ENCODE data around the gene POGZ.

Gene POGZ

GRCh38 chr1:151428068-151428467, 31.2 kb downstream of the POGZ start:
- no peak for TF ChIP-seq JUND (IDR thresholded peaks at IDR 0.05; ENCODE audit: low read depth)
- DNase-seq (ENCODE audit: low read depth in 1 of 2, low spot score in 1 of 2) = no peak
- in situ Hi-C loops (cut with HindIII; ENCODE audit: low pct_unique_long_range_greater_than_20kb, low sequenced_read_pairs) = no loop called here

- in situ Hi-C loops (cut with HindIII; ENCODE audit: low pct_unique_long_range_greater_than_20kb, low sequenced_read_pairs) = no loop called here
- TF ChIP-seq JUND (IDR thresholded peaks at IDR 0.05; ENCODE audit: low read depth) = no peak
- no peak for DNase-seq (ENCODE audit: low read depth in 1 of 2, low spot score in 1 of 2)
Measured at GRCh38 chr1:151425103-151425502, 34.2 kb downstream of the POGZ start.

GRCh38 chr1:151419819-151420218, 39.5 kb downstream of the POGZ start:
- no peak for DNase-seq (ENCODE audit: low read depth in 1 of 2, low spot score in 1 of 2)
- in situ Hi-C loops (cut with HindIII; ENCODE audit: low pct_unique_long_range_greater_than_20kb, low sequenced_read_pairs) = no loop called here
- no peak for TF ChIP-seq JUND (IDR thresholded peaks at IDR 0.05; ENCODE audit: low read depth)

- in situ Hi-C loops (cut with HindIII; ENCODE audit: low pct_unique_long_range_greater_than_20kb, low sequenced_read_pairs) = no loop called here
Measured at GRCh38 chr1:151418081-151418480, 41.2 kb downstream of the POGZ start.

GRCh38 chr1:151416231-151416630, 43.1 kb downstream of the POGZ start:
- peak in 1 of 2 experiments; percentile 71 for DNase-seq (ENCODE audit: low read depth in 1 of 2, low spot score in 1 of 2)
- TF ChIP-seq JUND (IDR thresholded peaks at IDR 0.05; ENCODE audit: low read depth) = no peak
- in situ Hi-C loops (cut with HindIII; ENCODE audit: low pct_unique_long_range_greater_than_20kb, low sequenced_read_pairs) = no loop called here

More at GRCh38 chr1:151418081-151418480, 41.2 kb downstream of the POGZ start:
- TF ChIP-seq JUND (IDR thresholded peaks at IDR 0.05; ENCODE audit: low read depth) = no peak
- no peak for DNase-seq (ENCODE audit: low read depth in 1 of 2, low spot score in 1 of 2)

- DNase-seq (ENCODE audit: low read depth in 1 of 2, low spot score in 1 of 2) = no peak
- in situ Hi-C loops (cut with HindIII; ENCODE audit: low pct_unique_long_range_greater_than_20kb, low sequenced_read_pairs) = no loop called here
Measured at GRCh38 chr1:151411884-151412283, 47.4 kb downstream of the POGZ start.

GRCh38 chr1:151408891-151409290, 50.4 kb downstream of the POGZ start:
- DNase-seq (ENCODE audit: low read depth in 1 of 2, low spot score in 1 of 2) = no peak
- in situ Hi-C loops (cut with HindIII; ENCODE audit: low pct_unique_long_range_greater_than_20kb, low sequenced_read_pairs) = no loop called here
- no peak for TF ChIP-seq JUND (IDR thresholded peaks at IDR 0.05; ENCODE audit: low read depth)

More at GRCh38 chr1:151411884-151412283, 47.4 kb downstream of the POGZ start:
- no peak for TF ChIP-seq JUND (IDR thresholded peaks at IDR 0.05; ENCODE audit: low read depth)

GRCh38 chr1:151407304-151407703, 52.0 kb downstream of the POGZ start:
- no peak for TF ChIP-seq JUND (IDR thresholded peaks at IDR 0.05; ENCODE audit: low read depth)
- in situ Hi-C loops (cut with HindIII; ENCODE audit: low pct_unique_long_range_greater_than_20kb, low sequenced_read_pairs) = no loop called here
- DNase-seq (ENCODE audit: low read depth in 1 of 2, low spot score in 1 of 2) = no peak

GRCh38 chr1:151406176-151406575, 53.1 kb downstream of the POGZ start:
- in situ Hi-C loops (cut with HindIII; ENCODE audit: low pct_unique_long_range_greater_than_20kb, low sequenced_read_pairs) = no loop called here
- no peak for DNase-seq (ENCODE audit: low read depth in 1 of 2, low spot score in 1 of 2)
- no peak for TF ChIP-seq JUND (IDR thresholded peaks at IDR 0.05; ENCODE audit: low read depth)

GRCh38 chr1:151405187-151405951, 53.9 kb downstream of the POGZ start:
- in situ Hi-C loops (cut with HindIII; ENCODE audit: low pct_unique_long_range_greater_than_20kb, low sequenced_read_pairs) = no loop called here
- no peak for DNase-seq (ENCODE audit: low read depth in 1 of 2, low spot score in 1 of 2)
- no peak for TF ChIP-seq JUND (IDR thresholded peaks at IDR 0.05; ENCODE audit: low read depth)

- in situ Hi-C loops (cut with HindIII; ENCODE audit: low pct_unique_long_range_greater_than_20kb, low sequenced_read_pairs) = no loop called here
- TF ChIP-seq JUND (IDR thresholded peaks at IDR 0.05; ENCODE audit: low read depth) = no peak
- no peak for DNase-seq (ENCODE audit: low read depth in 1 of 2, low spot score in 1 of 2)
Measured at GRCh38 chr1:151403612-151404011, 55.7 kb downstream of the POGZ start.

- TF ChIP-seq JUND (IDR thresholded peaks at IDR 0.05; ENCODE audit: low read depth) = no peak
- no peak for DNase-seq (ENCODE audit: low read depth in 1 of 2, low spot score in 1 of 2)
- in situ Hi-C loops (cut with HindIII; ENCODE audit: low pct_unique_long_range_greater_than_20kb, low sequenced_read_pairs) = no loop called here
Measured at GRCh38 chr1:151402764-151403163, 56.5 kb downstream of the POGZ start.

GRCh38 chr1:151401860-151402259, 57.4 kb downstream of the POGZ start:
- in situ Hi-C loops (cut with HindIII; ENCODE audit: low pct_unique_long_range_greater_than_20kb, low sequenced_read_pairs) = no loop called here
- DNase-seq (ENCODE audit: low read depth in 1 of 2, low spot score in 1 of 2) = no peak
- TF ChIP-seq JUND (IDR thresholded peaks at IDR 0.05; ENCODE audit: low read depth) = no peak

All from T47D (cell line).